Osteocyte (in vitro differentiated cells): Measurements from ENCODE around the gene ZNF837. TPM values are rescaled to one million over a fixed set of nuclear protein-coding genes. Genes with fewer than 3 reads are reported as not detected.

Experiments used
- DNase-seq: peaks from one replicate; pipeline ENCODE4 v3.0.0; 2021; ENCODE audit warnings: mixed read lengths; ENCODE audit not compliant: unreplicated experiment; ENCODE audit errors: extremely low spot score
- H3K27ac Mint-ChIP-seq: one replicate; pipeline ENCODE4 v1.8.0; 2021; ENCODE audit warnings: mild to moderate bottlenecking, mixed read lengths; ENCODE audit not compliant: unreplicated experiment
- H3K27me3 Mint-ChIP-seq: one replicate; pipeline ENCODE4 v1.8.0; 2021; ENCODE audit warnings: mixed read lengths; ENCODE audit not compliant: unreplicated experiment
- H3K36me3 Mint-ChIP-seq: one replicate; pipeline ENCODE4 v1.8.0; 2021; ENCODE audit warnings: mixed read lengths; ENCODE audit not compliant: unreplicated experiment
- H3K4me1 Mint-ChIP-seq: one replicate; pipeline ENCODE4 v1.8.0; 2021; ENCODE audit warnings: mixed read lengths; ENCODE audit not compliant: unreplicated experiment
- H3K4me3 Mint-ChIP-seq: one replicate; pipeline ENCODE4 v1.8.0; 2021; ENCODE audit warnings: mild to moderate bottlenecking, moderate library complexity, mixed read lengths; ENCODE audit not compliant: unreplicated experiment
- H3K9me3 Mint-ChIP-seq: one replicate; pipeline ENCODE4 v1.8.0; 2021; ENCODE audit warnings: mixed read lengths; ENCODE audit not compliant: unreplicated experiment
- total RNA-seq: library from RNA; stranded (reverse); gene quantifications from 2 replicates; pipeline ENCODE4 v1.2.1, GENCODE V29; 2021
- TF ChIP-seq, protein P1 (sequence below): fragments of 200-600 bp; sonication (generic); IDR thresholded peaks from 2 replicates; pipeline ENCODE4 v1.5.0; 2021; ENCODE audit warnings: antibody characterized with exemption, mild to moderate bottlenecking, moderate library complexity

ZNF837 gene
- total RNA-seq, 1 donor from 2014 or later, result 3.0 TPM

DNA sequence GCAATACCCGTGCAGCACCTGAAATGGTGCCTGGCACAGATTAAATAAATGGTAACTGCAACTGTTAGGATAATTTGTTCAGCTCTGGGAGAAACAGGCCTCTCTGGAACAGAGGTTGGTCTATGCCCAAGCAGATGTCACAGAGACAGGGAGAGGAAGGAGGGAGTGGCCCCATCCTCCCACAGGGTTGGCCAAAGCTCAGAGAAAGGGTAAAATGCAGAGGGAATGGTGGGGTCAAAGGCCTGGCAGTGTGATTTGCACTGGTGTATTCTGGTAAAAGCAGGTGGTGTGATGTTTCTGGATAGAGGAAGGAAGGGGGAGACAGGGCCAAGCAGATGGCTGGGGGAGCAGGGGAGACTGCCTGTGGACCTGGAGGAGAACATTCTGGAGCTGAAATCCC, 44.6 kb downstream of the ZNF837 start:
- H3K4me1 Mint-ChIP-seq, result no peaks in the 10 kb centered on the region
- no peak overlapping the region for H3K27ac Mint-ChIP-seq
- no peaks in the 10 kb centered on the region for H3K9me3 Mint-ChIP-seq
- no peak overlapping the region for H3K4me3 Mint-ChIP-seq
- H3K27me3 Mint-ChIP-seq, result no peaks in the 10 kb centered on the region
- TF ChIP-seq, protein P1, sequence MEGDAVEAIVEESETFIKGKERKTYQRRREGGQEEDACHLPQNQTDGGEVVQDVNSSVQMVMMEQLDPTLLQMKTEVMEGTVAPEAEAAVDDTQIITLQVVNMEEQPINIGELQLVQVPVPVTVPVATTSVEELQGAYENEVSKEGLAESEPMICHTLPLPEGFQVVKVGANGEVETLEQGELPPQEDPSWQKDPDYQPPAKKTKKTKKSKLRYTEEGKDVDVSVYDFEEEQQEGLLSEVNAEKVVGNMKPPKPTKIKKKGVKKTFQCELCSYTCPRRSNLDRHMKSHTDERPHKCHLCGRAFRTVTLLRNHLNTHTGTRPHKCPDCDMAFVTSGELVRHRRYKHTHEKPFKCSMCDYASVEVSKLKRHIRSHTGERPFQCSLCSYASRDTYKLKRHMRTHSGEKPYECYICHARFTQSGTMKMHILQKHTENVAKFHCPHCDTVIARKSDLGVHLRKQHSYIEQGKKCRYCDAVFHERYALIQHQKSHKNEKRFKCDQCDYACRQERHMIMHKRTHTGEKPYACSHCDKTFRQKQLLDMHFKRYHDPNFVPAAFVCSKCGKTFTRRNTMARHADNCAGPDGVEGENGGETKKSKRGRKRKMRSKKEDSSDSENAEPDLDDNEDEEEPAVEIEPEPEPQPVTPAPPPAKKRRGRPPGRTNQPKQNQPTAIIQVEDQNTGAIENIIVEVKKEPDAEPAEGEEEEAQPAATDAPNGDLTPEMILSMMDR, result no peak
- peaks cover 29% of the 10 kb centered on the region for H3K36me3 Mint-ChIP-seq
- DNase-seq, result no peak

- H3K27me3 Mint-ChIP-seq, result no peaks in the 10 kb centered on the region
- no peaks in the 10 kb centered on the region for H3K4me1 Mint-ChIP-seq
- no peak overlapping the region for H3K4me3 Mint-ChIP-seq
- DNase-seq, result no peak
- TF ChIP-seq, protein P1, result no peak
- H3K9me3 Mint-ChIP-seq, result no peaks in the 10 kb centered on the region
- no peak overlapping the region for H3K27ac Mint-ChIP-seq
- H3K36me3 Mint-ChIP-seq, result peaks cover 28% of the 10 kb centered on the region
These were observed 45.2 kb downstream of the ZNF837 start for GRCh38 chr19:58335630-58336029.

DNA sequence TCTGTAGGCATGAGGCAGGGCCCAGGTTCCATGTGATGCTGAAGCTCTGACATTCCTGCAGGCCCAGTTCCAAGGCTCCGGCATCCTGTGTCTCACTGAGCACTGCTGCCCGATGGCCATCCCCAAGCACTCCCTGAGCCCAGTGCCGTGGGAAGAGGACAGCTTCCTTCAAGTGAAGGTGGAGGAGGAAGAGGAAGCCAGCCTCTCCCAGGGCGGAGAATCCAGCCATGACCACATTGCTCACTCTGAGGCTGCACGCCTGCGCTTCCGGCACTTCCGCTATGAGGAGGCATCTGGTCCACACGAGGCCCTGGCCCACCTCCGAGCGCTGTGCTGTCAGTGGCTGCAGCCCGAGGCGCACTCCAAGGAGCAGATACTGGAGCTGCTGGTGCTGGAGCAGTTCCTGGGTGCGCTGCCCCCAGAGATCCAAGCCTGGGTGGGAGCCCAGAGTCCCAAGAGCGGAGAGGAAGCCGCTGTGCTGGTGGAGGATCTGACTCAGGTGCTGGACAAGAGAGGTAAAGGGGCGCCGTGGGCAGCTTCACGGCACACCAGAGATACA, 46.1 kb downstream of the ZNF837 start:
- TF ChIP-seq, protein P1, result no peak
- no peaks in the 10 kb centered on the region for H3K4me1 Mint-ChIP-seq
- no peaks in the 10 kb centered on the region for H3K9me3 Mint-ChIP-seq
- no peak overlapping the region for H3K27ac Mint-ChIP-seq
- no peak for DNase-seq
- no peak overlapping the region for H3K4me3 Mint-ChIP-seq
- peaks cover 23% of the 10 kb centered on the region for H3K36me3 Mint-ChIP-seq
- H3K27me3 Mint-ChIP-seq, result no peaks in the 10 kb centered on the region

GRCh38 chr19:58332697-58333096, 48.1 kb downstream of the ZNF837 start:
- DNase-seq, result no peak
- Mint-ChIP-seq H3K27me3 (no peaks in the 10 kb centered on the region), H3K4me3 (no peak overlapping the region), H3K4me1 (no peaks in the 10 kb centered on the region), H3K27ac (no peak overlapping the region), H3K36me3 (peaks cover 7% of the 10 kb centered on the region), H3K9me3 (no peaks in the 10 kb centered on the region)
- TF ChIP-seq, protein P1, result no peak

DNA sequence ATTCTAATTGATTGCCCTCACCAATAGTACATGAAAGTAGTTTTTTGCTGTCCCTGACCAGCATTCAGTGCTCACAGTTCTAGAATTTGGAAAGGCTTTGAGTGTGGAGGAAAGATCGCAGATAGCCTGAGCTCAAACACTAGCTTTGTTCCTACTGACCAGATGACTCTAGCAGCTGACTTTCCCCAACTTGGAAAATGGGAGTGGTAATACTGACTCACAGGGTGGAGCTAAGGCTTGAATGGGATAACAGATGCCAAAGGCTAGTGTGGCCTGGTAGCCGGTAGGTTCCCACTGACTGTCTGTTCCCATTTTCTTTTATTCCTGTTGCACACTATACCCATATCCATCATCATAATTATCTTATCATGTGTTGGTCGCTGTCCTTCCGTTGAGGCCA, 50.4 kb downstream of the ZNF837 start:
- no peak for DNase-seq
- Mint-ChIP-seq H3K9me3 (no peaks in the 10 kb centered on the region), H3K36me3 (peaks cover 3% of the 10 kb centered on the region), H3K4me3 (no peak overlapping the region), H3K27me3 (no peaks in the 10 kb centered on the region), H3K27ac (no peak overlapping the region), H3K4me1 (no peaks in the 10 kb centered on the region)
- TF ChIP-seq, protein P1, result no peak
